A673 (cell line): ENCODE data around the gene PLXND1.
"Not testable (repeated sequence)": the region's sequence is repeated elsewhere in the genome, so short reads cannot be mapped to it uniquely, and the experiment has no call there.

ENCODE experiments used
- EZH2 ChIP-seq: fragments of 200-600 bp; sonication (generic); IDR thresholded peaks from 2 replicates; pipeline ENCODE4 v1.6.1; 2017; ENCODE audit warnings: borderline replicate concordance, low read depth, mild to moderate bottlenecking, mixed read lengths, antibody characterized with exemption, low read length; ENCODE audit not compliant: poor library complexity, severe bottlenecking
- TF ChIP-seq, protein P1 (sequence below): fragments of 300-800, 200-600 bp; sonication (generic); conservative IDR thresholded peaks from 2 replicates; pipeline ENCODE4 v1.5.1; 2017; ENCODE audit warnings: low read depth, mild to moderate bottlenecking, antibody characterized with exemption, low read length, moderate library complexity, mixed read lengths

DNA sequence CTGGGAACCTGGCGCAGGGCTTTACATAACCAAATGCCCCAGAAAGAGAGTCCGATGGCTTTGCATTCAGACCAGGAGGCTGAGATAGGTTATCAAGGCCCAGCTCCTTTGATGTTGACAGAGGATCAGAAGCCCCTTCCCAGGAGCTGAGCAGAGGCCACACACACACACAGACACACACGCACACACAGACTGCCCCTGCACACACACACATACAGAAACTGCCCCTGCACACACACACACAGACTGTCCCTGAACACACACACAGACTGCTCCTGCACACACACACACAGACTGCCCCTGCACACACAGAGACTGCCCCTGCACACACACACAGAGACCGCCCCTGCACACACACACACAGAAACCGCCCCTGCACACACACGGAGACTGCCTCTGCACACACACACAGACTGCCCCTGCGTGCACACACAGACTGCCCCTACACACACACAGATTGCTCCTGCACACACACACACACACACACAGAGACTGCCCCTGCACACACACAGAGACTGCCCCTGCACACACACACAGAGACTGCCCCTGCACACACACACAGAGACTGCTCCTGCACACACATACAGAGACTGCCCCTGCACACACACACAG is 90.5 kb downstream of the PLXND1 start:
- TF ChIP-seq, protein P1, sequence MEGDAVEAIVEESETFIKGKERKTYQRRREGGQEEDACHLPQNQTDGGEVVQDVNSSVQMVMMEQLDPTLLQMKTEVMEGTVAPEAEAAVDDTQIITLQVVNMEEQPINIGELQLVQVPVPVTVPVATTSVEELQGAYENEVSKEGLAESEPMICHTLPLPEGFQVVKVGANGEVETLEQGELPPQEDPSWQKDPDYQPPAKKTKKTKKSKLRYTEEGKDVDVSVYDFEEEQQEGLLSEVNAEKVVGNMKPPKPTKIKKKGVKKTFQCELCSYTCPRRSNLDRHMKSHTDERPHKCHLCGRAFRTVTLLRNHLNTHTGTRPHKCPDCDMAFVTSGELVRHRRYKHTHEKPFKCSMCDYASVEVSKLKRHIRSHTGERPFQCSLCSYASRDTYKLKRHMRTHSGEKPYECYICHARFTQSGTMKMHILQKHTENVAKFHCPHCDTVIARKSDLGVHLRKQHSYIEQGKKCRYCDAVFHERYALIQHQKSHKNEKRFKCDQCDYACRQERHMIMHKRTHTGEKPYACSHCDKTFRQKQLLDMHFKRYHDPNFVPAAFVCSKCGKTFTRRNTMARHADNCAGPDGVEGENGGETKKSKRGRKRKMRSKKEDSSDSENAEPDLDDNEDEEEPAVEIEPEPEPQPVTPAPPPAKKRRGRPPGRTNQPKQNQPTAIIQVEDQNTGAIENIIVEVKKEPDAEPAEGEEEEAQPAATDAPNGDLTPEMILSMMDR = not testable (repeated sequence)
- TF ChIP-seq EZH2 = not testable (repeated sequence)
